Measurements from ENCODE around the gene NUP153. TPM values are rescaled to one million over a fixed set of nuclear protein-coding genes. Genes with fewer than 3 reads are reported as not detected.
"Not testable (repeated sequence)": the region's sequence is repeated elsewhere in the genome, so short reads cannot be mapped to it uniquely, and the experiment has no call there.

The NUP153 gene
- total RNA-seq, 2 experiments from 2014 or later: 72.5 to 88.0 TPM

DNA sequence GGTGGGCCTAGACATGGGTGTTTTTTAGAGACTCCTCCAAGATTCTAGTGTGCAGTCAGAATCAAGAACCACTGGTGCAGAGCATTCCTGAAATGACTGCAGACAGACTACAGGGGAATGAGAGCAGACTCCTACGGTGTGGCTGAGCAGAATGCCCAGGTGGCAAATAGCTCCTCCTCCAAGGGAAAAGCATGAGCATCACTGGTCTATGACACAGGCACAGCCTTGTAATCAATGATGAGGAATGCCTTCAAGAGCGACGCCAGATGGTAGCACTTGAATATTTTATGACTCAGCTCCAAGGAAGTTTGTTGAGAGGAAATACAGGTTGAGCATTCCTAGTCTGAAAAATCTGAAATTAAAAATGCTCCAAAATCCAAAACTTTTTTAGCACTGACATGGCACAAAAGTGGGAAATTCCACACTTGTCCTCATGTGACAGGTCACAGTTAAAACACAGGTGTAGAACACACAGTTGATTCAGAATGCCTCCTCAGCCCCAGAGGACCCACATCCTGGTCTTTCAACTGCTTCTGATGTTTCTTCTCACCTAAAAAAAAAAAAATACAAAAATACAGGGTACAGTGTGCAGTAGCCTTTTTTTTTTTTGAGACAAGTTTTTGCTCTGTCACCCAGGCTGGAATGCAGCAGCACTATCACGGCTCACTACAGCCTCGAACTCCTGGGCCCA is 117.2 kb downstream of the NUP153 start:
- CTCF ChIA-PET (ENCODE audit: unreplicated experiment): no interaction called here
- BruUV-seq (replicated peaks): no TSS peak

DNA sequence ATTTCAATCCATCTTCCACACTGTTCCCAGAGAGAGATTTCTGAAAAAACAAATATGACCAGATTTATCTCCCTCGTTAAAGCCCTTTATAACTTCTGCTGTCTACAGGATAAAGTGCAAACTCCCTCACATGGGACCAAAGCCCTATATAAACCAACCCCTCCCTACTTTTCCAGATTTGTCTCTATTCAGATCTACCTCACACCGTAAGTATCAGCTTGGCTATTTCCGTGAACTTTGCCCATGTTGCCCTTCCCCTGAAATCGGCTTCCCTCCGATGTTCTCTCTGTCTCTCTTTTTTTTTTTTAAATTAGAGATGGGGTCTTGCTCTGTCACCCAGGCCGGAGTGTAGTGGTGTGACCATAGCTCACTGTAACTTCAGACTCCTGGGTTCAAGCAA is 118.7 kb downstream of the NUP153 start:
- Histone ChIP-seq H3K4me2 (ENCODE audit: low read length) (no peak overlapping the region), H3K4me1 (ENCODE audit: insufficient read depth, low read length, poor library complexity, severe bottlenecking) (no peaks in the 10 kb centered on the region), H2AFZ (ENCODE audit: low read length) (no peak overlapping the region), H3K36me3 (ENCODE audit: insufficient read depth, low read length) (no peaks in the 10 kb centered on the region), H3K9me3 (ENCODE audit: low read length) (no peaks in the 10 kb centered on the region), H3K9me2 (ENCODE audit: insufficient read depth, low read length) (no peaks in the 10 kb centered on the region), H3K79me2 (ENCODE audit: insufficient read depth, low read depth, low read length) (no peaks in the 10 kb centered on the region), H4K20me1 (ENCODE audit: insufficient read depth, low read length) (no peaks in the 10 kb centered on the region), H3K27ac (ENCODE audit: low read depth, low read length, poor library complexity, severe bottlenecking) (no peak overlapping the region), H3K4me3 (ENCODE audit: low read depth, low read length, poor library complexity, severe bottlenecking) (no peak overlapping the region)
- intact Hi-C loops (cut with micrococcal nuclease; ENCODE audit: unreplicated experiment): loop anchor here (10.0 kb wide), 1 partner anchor 917 kb away; no protein-coding TSS in a partner anchor
- DNase-seq (ENCODE audit: low spot score): no peak
- no TSS peak for BruUV-seq (replicated peaks)
- TF ChIP-seq CTCF (conservative IDR thresholded peaks at IDR 0.05; ENCODE audit: low read length): no peak
- ChIA-PET POLR2A (no interaction called here), CTCF (ENCODE audit: unreplicated experiment) (no interaction called here)

More for the DNA sequence above, 117.2 kb downstream of the NUP153 start:
- TF ChIP-seq EZH2phosphoT487 (IDR thresholded peaks at IDR 0.05; ENCODE audit: borderline replicate concordance, low read depth, low read length) (no peak), CTCF (conservative IDR thresholded peaks at IDR 0.05; ENCODE audit: low read length) (no peak)
- no peaks in the 10 kb centered on the region for H3K36me3 ChIP-seq (ENCODE audit: insufficient read depth, low read length)
- H3K79me2 ChIP-seq (ENCODE audit: insufficient read depth, low read depth, low read length): no peaks in the 10 kb centered on the region
- no peak overlapping the region for H3K27ac ChIP-seq (ENCODE audit: low read depth, low read length, poor library complexity, severe bottlenecking)
- no peaks in the 10 kb centered on the region for H3K4me1 ChIP-seq (ENCODE audit: insufficient read depth, low read length, poor library complexity, severe bottlenecking)
- POLR2A ChIA-PET: no interaction called here
- no peaks in the 10 kb centered on the region for H3K9me2 ChIP-seq (ENCODE audit: insufficient read depth, low read length)
- no peak overlapping the region for H3K4me2 ChIP-seq (ENCODE audit: low read length)
- no peak for DNase-seq (ENCODE audit: low spot score)
- no peak overlapping the region for H3K4me3 ChIP-seq (ENCODE audit: low read depth, low read length, poor library complexity, severe bottlenecking)
- H3K9me3 ChIP-seq (ENCODE audit: low read length): no peaks in the 10 kb centered on the region
- intact Hi-C loops (cut with micrococcal nuclease; ENCODE audit: unreplicated experiment): loop anchor here (10.0 kb wide), 1 partner anchor 915 kb away; no protein-coding TSS in a partner anchor
- no peaks in the 10 kb centered on the region for H4K20me1 ChIP-seq (ENCODE audit: insufficient read depth, low read length)
- no peak overlapping the region for H2AFZ ChIP-seq (ENCODE audit: low read length)

- BruUV-seq (replicated peaks); POLR2A ChIA-PET; H2AFZ ChIP-seq (ENCODE audit: low read length); DNase-seq (ENCODE audit: low spot score); H3K79me2 ChIP-seq (ENCODE audit: insufficient read depth, low read depth, low read length); H3K27ac ChIP-seq (ENCODE audit: low read depth, low read length, poor library complexity, severe bottlenecking); H3K9me3 ChIP-seq (ENCODE audit: low read length); H3K4me3 ChIP-seq (ENCODE audit: low read depth, low read length, poor library complexity, severe bottlenecking); H3K36me3 ChIP-seq (ENCODE audit: insufficient read depth, low read length); H3K4me1 ChIP-seq (ENCODE audit: insufficient read depth, low read length, poor library complexity, severe bottlenecking); H4K20me1 ChIP-seq (ENCODE audit: insufficient read depth, low read length); H3K4me2 ChIP-seq (ENCODE audit: low read length); CTCF ChIA-PET (ENCODE audit: unreplicated experiment); H3K9me2 ChIP-seq (ENCODE audit: insufficient read depth, low read length): not testable (repeated sequence)
- intact Hi-C loops (cut with micrococcal nuclease; ENCODE audit: unreplicated experiment): loop anchor here (10.0 kb wide), 1 partner anchor 918 kb away; no protein-coding TSS in a partner anchor
Measured at GRCh38 chr6:17586623-17587022, 120.1 kb downstream of the NUP153 start.

Measured in OCI-LY7 (cell line).